ENCODE results near the gene SLC6A13.

The SLC6A13 gene

GRCh38 chr12:221736-222135 lies 40.9 kb downstream of the SLC6A13 start:
- Histone ChIP-seq H3K4me3 (ENCODE audit: low read depth, low read length, poor library complexity, severe bottlenecking) (no peak overlapping the region), H3K4me1 (ENCODE audit: insufficient read depth, low read length, severe bottlenecking) (no peaks in the 10 kb centered on the region), H4K20me1 (ENCODE audit: insufficient read depth, low read length) (no peaks in the 10 kb centered on the region), H3K9me3 (ENCODE audit: low read length) (no peaks in the 10 kb centered on the region), H2AFZ (ENCODE audit: low read length) (no peak overlapping the region), H3K36me3 (ENCODE audit: insufficient read depth, low read length) (no peaks in the 10 kb centered on the region), H3K27ac (ENCODE audit: low read depth, low read length, poor library complexity, severe bottlenecking) (no peak overlapping the region), H3K27me3 (ENCODE audit: insufficient read depth, low read length) (peaks cover 2% of the 10 kb centered on the region; the same call in 1 of the 2 replicates), H3K9me2 (ENCODE audit: low read depth, low read length) (no peaks in the 10 kb centered on the region), H3K4me2 (ENCODE audit: low read length) (no peak overlapping the region), H3F3A (ENCODE audit: insufficient read depth, low read length) (no peaks in the 10 kb centered on the region), H3K79me2 (ENCODE audit: insufficient read depth, low read length) (no peaks in the 10 kb centered on the region), H3K9ac (ENCODE audit: low read length) (no peak overlapping the region)
- TF ChIP-seq EZH2 (IDR thresholded peaks at IDR 0.05; ENCODE audit: borderline replicate concordance, low read length): no peak
- TF ChIP-seq, protein P1, sequence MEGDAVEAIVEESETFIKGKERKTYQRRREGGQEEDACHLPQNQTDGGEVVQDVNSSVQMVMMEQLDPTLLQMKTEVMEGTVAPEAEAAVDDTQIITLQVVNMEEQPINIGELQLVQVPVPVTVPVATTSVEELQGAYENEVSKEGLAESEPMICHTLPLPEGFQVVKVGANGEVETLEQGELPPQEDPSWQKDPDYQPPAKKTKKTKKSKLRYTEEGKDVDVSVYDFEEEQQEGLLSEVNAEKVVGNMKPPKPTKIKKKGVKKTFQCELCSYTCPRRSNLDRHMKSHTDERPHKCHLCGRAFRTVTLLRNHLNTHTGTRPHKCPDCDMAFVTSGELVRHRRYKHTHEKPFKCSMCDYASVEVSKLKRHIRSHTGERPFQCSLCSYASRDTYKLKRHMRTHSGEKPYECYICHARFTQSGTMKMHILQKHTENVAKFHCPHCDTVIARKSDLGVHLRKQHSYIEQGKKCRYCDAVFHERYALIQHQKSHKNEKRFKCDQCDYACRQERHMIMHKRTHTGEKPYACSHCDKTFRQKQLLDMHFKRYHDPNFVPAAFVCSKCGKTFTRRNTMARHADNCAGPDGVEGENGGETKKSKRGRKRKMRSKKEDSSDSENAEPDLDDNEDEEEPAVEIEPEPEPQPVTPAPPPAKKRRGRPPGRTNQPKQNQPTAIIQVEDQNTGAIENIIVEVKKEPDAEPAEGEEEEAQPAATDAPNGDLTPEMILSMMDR (IDR thresholded peaks at IDR 0.05; ENCODE audit: low read length): no peak

- Histone ChIP-seq H3K4me1 (ENCODE audit: insufficient read depth, low read length, severe bottlenecking) (no peaks in the 10 kb centered on the region), H3K9ac (ENCODE audit: low read length) (no peak overlapping the region), H2AFZ (ENCODE audit: low read length) (no peak overlapping the region), H4K20me1 (ENCODE audit: insufficient read depth, low read length) (no peaks in the 10 kb centered on the region), H3K79me2 (ENCODE audit: insufficient read depth, low read length) (no peaks in the 10 kb centered on the region), H3K4me2 (ENCODE audit: low read length) (no peak overlapping the region), H3K27me3 (ENCODE audit: insufficient read depth, low read length) (0 out of 2 replicates have a peak, but pooled peaks cover 2% of the 10 kb centered on the region), H3K27ac (ENCODE audit: low read depth, low read length, poor library complexity, severe bottlenecking) (no peak overlapping the region), H3K9me2 (ENCODE audit: low read depth, low read length) (no peaks in the 10 kb centered on the region), H3K9me3 (ENCODE audit: low read length) (no peaks in the 10 kb centered on the region), H3K36me3 (ENCODE audit: insufficient read depth, low read length) (no peaks in the 10 kb centered on the region), H3F3A (ENCODE audit: insufficient read depth, low read length) (no peaks in the 10 kb centered on the region), H3K4me3 (ENCODE audit: low read depth, low read length, poor library complexity, severe bottlenecking) (no peak overlapping the region)
- TF ChIP-seq, protein P1 (IDR thresholded peaks at IDR 0.05; ENCODE audit: low read length): no peak
- no peak for TF ChIP-seq EZH2 (IDR thresholded peaks at IDR 0.05; ENCODE audit: borderline replicate concordance, low read length)
Measured at GRCh38 chr12:220946-221550, 41.6 kb downstream of the SLC6A13 start.

GRCh38 chr12:220491-220890 lies 42.1 kb downstream of the SLC6A13 start:
- H3K9ac ChIP-seq (ENCODE audit: low read length): no peak overlapping the region
- H3K79me2 ChIP-seq (ENCODE audit: insufficient read depth, low read length): no peaks in the 10 kb centered on the region
- no peaks in the 10 kb centered on the region for H3F3A ChIP-seq (ENCODE audit: insufficient read depth, low read length)
- no peaks in the 10 kb centered on the region for H3K9me3 ChIP-seq (ENCODE audit: low read length)
- no peak overlapping the region for H3K4me2 ChIP-seq (ENCODE audit: low read length)
- no peaks in the 10 kb centered on the region for H3K4me1 ChIP-seq (ENCODE audit: insufficient read depth, low read length, severe bottlenecking)
- no peak for TF ChIP-seq EZH2 (IDR thresholded peaks at IDR 0.05; ENCODE audit: borderline replicate concordance, low read length)
- TF ChIP-seq, protein P1 (IDR thresholded peaks at IDR 0.05; ENCODE audit: low read length): no peak
- 0 out of 2 replicates have a peak, but pooled peaks cover 2% of the 10 kb centered on the region for H3K27me3 ChIP-seq (ENCODE audit: insufficient read depth, low read length)
- H3K27ac ChIP-seq (ENCODE audit: low read depth, low read length, poor library complexity, severe bottlenecking): no peak overlapping the region
- H3K9me2 ChIP-seq (ENCODE audit: low read depth, low read length): no peaks in the 10 kb centered on the region
- no peak overlapping the region for H2AFZ ChIP-seq (ENCODE audit: low read length)
- H3K4me3 ChIP-seq (ENCODE audit: low read depth, low read length, poor library complexity, severe bottlenecking): no peak overlapping the region
- H3K36me3 ChIP-seq (ENCODE audit: insufficient read depth, low read length): no peaks in the 10 kb centered on the region
- no peaks in the 10 kb centered on the region for H4K20me1 ChIP-seq (ENCODE audit: insufficient read depth, low read length)
